COLO668 (cell line): ENCODE data around the gene IQSEC3.

Source experiments
- DNase-seq: peaks from one replicate; lab custom pipeline; 2025; ENCODE audit not compliant: unreplicated experiment; lab: John Stamatoyannopoulos, UW

The IQSEC3 gene

DNA sequence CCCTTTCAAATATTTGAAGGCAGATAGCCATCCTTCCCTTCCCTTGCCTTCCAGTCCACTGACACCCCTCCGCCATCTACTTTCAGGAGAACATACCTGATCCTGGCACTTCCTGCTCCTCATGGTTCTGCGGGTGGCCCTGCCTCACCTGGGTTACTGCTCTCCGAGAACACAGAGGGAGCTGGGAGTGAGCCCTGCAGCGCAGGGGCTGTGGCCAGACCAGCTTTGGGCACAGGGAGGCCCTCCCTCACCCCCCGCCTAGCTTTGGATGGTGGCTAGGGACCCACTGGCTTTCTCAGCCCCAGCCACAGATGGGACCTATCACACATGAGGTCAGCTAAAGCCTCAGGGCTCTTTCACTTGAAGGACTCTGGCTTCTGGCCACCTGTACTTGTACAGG, 12.4 kb downstream of the IQSEC3 start:
- no peak for DNase-seq

DNA sequence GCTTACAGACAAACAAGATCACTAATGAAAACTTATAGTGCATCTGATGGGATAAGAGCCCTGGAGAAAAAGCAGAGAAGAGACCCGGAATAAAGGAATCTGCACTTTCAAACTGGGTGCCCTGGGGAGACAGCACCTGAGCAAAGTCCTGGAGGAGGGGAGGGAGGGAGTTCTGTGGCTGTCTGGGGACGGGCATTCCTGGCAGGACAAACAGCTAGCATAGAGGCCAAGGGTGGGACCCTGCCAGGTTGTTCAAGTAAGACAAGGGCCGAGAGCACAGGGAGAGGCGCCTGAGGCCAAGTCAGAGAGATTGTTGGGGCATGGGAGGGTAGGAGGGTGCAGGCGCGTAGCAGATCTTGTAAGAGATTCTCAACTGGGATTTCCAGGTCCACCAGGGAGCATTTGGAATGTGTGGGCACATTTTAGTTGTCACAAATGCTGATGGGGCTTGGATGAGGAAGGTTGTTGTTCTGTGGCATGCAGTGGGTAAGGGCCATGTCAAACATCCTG, 14.2 kb downstream of the IQSEC3 start:
- no peak for DNase-seq

DNA sequence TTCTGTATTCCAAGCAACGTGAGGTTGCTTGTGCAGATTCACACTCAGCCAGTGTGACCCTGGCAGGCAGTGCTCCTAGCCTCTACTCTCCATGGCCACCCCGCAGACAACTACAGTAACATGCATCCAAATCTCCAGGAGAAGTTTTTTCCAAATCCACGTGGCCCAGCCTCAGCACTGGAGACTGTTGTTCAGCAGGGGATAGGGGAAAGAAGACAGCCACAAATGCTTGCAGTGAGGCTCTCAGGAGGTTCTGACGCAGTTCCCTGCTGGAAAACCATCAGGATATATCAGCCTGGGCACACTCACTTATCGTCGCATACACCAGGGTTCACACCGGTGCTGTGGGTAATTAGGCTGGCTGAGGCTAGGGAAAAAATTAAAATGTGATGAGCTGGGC, 16.2 kb downstream of the IQSEC3 start:
- DNase-seq = no peak

DNA sequence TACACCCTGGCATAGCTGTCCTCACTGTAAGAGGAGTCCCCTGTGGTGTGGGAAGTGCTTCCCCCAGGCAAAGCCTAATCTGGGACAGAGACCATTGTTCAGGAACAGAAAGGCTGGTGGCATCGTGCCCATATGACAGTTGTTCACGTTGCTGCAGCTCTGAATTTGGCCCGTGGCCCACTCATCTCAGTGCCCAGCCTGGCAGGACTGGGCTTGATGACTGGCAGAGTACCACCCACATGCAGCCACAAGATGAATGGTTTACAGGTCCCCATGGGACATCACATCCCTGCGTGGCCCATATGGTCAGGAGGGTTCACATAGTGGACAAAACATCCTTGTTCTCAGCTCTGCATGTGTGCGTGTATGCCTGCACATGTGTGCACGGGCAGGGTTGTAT, 17.5 kb downstream of the IQSEC3 start:
- no peak for DNase-seq

DNA sequence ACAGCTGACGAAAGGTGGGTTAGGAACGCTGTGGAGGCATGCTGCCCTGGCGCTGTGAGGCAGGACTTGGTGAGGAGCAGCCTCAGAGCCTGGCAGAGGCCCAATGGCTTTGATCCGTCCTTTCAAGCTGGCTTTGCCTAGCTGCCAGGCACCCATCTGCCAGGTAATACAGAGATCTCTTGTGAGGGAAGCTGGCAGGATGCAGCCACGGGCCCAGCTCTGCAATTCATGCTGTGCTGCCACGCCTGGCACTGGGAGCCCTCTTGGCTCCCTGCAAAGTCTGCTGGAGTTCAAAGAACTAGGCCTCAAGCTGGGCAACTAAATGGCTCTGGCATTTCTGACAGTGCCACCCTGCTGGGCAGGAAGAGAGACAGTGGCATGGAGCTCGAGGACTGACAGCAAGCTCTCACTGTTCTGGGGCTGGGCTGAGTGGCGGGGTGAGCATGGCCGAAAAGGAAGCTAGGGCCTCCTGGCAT, 18.7 kb downstream of the IQSEC3 start:
- DNase-seq = no peak

DNA sequence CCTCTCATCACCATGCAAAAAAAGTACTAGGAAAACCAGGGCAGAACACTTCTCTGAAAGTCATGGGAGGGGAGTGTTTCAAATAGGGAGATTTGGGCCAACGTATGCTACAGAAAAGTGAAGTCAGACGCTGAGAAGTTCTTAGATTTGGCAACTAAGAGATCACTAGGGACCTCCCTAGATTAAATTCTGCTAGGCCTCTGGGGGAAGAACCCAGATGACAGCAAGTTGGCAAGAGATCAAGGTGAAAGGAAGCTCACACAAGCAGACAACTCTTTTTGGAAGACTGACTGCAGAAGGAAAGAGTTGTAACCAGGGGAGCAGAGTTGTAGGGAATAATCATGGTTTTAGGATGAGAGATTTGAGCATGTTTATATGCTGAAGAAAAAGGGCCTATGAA, 20.7 kb downstream of the IQSEC3 start:
- no peak for DNase-seq

DNA sequence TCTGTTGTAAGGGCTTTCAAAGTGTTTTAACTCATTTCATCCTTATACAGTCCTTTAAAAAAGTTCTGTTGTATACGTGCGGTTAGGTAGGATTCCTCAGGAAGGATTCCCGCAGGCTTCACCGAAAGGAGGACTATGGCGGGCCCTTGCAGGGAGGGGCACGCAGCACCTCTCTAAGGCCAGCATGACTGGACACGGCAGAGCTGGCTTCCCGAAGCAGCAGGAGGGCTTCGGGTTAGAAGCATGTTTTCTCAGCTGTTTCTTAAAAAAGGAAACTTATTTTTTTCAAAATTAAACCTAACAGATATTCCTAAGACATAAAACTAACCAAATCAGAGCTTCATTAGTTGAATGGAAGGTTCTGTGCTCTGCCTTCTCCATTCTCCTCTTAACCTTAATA, 21.3 kb downstream of the IQSEC3 start:
- DNase-seq = no peak

DNA sequence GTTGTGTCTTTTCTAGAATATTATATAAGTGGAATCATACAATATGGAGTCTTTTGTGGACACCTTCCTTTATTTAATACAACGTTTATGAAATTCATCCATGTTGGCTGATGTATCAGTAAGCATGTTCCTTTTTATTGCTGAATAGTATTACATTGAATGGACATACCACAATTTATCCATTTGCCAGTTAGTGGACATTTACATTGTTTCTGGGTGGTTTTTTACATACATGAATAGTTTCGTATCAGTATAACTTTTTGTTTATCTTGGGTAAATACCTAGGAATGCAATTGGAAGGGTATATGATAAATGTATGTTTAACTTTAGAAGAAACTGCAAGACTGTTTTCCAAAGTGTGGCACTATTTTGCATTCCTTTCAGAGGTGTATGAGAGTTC, 23.1 kb downstream of the IQSEC3 start:
- DNase-seq = no peak

DNA sequence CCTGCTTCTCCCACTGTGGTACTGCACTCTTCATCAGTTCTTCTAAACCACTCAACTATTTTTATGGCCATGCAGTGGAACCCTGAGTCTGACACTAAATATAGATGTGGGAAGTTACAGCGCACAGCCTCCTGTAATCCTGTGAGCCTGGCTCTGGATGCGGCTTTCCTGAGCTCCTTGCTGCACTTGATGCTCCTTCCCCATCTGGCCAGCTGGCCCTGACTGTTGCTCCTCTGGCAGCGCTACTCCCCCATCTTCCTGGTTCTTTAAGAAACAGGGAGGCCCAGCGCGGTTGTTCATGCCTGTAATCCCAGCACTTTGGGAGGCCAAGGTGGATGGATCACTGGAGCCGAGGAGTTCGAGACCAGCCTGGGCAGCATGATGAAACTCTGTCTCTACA, 24.6 kb downstream of the IQSEC3 start:
- no peak for DNase-seq

DNA sequence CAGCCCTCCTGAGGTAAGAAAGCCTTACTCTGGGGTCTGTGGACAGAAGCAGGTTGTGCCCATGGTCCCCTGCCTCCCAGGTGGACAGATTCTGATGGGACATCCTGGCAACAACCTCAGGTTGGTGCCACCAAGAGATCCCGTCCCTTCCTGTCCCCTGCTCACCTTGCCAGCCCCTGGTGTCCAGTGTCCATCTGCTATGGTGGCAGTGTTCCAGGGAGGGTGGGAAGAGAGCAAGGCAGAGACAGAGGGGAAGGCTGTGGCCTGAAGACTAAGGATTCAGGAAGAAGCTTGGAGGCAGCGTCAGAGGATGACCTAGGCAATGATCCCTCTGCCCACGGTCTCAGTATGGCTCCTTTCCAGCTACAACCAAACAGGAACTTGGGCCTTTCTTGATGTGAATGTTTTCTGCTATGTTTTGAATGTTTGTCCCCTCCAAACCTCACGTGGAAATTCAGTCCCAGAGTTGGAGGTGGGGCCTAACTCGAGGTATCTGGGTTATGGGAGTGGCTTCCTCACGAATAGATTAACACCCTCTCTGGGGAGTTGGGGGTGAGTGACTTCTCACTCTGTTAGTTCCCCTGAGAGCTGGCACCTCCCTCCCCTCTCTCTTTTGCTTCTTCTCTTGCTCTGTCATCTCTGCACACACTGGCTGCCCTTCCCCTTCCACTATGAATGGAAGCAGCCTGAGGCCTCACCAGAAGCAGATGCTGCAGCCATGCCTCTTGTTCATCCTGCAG, 26.9 kb downstream of the IQSEC3 start:
- DNase-seq = no peak

DNA sequence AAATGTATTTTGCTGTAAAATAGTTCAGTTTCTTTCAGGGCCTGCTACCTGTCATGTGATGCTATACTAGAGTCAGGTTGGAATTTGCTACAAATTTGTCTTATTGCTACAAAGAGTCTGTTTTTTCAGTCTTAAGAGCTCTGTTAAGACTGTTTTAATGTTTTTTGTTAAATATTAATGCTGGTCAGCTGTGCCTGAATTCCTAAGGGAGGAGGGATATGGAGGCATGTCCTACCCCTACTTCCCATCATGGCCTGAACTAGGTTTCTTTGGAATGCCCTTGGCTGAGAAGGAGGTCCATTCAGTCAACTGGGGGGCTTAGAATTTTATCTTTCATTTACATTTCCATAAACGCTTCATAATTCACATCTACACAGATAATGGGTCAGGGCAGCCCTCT, 30.0 kb downstream of the IQSEC3 start:
- DNase-seq = no peak

DNA sequence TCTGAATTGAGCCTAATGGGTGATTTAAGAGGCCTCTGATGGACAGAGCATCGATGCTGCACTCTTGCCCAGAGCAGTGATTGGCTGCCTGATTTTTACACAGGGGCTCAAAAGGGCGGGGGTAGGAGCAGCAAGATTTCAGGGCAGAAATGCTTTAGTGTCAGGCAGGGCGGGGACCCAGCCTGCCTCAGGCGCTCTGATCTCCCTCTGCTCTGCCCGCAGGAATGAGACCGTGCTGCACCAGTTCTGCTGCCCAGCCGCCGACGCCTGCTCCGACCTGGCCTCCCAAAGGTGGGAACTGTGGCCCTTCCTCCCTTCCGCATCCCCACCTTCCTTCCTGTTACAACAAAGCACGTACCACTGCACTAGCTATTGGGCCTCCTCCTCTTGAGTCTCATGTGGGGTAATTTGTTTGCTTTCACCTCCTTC, 32.4 kb downstream of the IQSEC3 start:
- no peak for DNase-seq

DNA sequence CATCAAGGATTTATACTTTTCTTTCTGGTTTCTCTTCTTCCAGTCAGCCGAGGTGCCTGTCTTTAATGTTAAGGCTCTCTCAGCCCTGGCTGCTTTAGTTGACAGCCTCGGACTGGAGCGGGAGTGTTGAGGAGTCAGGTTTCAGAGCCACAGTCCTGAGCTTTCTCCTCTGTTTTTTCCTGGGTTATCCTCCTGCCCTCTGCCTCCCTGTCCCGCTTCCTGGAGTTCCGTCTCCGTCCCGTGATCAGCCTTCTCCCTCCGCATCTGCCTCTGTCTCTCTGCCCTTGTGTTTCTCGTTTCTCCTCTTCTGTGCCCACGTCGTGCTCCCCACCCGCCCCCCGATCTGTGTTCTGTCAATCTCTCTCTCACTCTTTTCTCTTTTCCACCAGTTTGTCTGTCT, 33.0 kb downstream of the IQSEC3 start:
- DNase-seq = no peak

DNA sequence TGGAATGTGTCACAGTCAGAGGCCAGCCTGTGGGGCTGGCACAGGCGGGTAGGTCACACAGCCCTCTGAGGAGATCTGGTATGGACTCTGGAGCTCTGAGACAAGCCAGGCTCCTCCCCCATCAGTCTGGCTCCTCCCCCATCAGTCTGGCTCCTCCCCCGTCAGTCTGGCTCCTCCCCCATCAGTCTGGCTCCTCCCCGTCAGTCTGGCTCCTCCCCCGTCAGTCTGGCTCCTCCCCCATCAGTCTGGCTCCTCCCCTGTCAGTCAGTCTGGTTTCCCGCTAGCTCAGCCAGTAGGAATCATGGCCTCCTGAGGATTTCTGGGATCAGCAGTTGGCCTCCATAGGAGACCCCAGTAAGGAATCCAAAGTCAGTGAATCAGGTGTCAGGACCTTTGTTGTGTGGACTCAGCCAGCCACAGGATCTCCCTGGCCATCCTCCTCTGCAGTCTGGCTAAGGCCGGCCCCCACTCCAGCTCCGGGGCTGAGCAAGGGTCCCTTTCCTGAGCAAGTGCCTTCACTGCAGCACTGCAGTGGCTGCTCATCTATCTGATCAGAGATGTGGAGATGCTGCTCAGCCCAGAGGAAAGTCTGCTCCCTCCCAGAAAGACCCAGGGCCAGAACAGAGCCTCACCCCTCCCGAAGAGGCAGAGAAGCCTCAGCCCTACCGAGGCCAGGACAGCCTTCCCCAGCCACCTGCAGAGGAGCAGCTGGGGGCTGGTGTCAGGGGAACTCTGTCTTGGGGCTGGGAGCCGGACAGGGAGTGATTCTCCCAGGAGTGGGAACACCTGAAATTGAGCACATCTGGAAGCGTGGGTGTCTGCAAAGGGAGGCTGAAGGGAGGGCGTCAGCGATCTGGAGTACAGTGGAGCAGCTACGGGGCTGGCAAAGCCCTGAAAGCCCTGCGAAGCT, 35.7 kb downstream of the IQSEC3 start:
- no peak for DNase-seq

DNA sequence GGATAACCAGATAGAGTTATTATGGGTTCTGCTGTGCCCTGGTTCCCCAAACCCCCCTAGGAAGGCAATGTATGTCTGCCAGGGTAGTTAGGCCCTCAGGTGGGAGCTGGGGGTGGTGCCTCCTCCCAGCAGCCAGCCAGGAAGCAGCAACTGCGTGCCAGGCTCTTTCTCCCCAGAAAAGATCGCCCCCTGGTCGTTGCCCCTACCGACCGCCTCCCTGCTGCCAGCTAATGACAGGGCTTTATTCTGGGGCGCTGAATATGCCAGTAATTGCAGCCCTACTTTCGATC, 36.3 kb downstream of the IQSEC3 start:
- no peak for DNase-seq

DNA sequence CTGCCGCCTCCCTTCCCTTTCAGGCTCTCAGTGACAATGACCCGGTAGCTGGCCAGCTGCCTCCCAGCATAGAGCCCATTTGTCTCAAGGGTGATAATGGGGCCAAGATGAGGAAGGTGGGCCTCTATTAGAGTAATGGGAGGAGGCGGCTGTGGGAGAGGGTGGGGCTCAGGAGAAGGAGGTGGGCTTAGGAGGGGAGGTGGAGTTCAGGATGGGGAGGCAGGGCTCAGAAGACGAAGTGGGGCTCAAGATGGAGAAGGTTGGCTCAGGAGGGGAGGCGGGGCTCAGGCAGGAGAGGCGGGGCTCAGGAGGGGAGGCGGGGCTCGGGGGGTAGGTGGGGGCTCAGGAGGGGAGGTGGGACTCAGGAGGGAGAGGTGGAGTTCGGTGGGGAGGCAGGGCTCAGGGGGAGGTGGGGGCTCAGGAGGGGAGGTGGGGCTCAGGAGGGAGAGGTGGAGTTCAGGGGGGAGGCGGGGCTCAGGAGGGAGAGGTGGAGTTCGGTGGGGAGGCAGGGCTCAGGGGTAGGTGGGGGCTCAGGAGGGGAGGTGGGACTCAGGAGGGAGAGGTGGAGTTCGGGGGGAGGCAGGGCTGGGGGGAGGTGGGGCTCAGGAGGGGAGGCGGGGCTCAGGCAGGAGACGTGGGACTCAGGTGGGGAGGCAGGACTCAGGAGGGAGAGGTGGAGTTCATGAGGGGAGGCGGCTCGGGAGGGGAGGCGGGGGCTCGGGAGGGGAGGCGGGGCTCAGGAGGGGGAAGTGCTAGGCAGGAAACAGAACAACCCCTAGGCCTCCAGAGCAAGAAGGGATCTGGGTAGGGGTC, 36.8 kb downstream of the IQSEC3 start:
- no peak for DNase-seq

DNA sequence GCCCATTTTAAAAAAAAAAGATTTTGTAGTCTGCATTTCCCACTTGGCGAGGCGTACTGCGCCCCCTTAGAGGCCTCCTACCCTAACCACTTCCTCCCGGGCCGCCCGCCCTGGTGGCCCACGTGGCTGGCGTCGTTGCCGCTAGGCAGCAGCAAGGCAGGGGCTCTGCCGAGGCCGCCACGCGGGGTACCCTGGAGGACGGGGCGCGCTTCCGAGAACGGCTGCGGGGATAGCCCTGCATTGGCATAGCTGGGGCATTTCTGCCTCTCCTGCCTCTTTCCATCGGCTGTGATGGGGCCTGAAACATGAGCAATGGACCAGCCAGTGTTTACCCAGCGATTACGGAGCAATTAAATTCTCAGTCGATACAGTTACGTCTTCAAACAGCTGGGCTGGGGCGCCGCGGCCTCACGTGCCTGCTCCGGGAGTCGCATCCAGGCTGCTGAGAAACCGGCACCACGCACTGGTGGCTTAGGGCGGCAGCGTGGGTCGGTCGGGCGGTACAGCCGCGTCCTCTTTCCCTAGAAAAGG, 38.0 kb downstream of the IQSEC3 start:
- DNase-seq = peak; percentile 92

DNA sequence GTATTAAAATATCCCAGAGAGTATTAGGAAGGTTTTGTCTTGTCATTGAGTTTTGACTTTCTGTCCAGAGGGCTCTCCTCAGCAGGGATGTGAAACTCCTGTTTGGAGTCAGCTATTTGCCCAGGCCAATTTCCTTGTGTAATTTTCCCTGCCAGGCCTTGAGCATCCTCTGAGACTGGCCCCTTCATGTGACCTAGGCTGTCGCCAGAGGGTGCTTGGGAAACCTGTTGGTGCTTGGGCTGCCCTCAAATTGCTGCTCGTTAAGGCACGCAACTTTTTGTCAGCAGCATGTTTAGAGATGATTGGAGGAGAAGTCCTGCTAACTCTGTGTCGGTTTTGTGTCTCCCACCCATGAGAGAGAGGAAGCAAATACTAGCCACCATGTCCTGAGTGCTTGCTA, 39.1 kb downstream of the IQSEC3 start:
- no peak for DNase-seq

DNA sequence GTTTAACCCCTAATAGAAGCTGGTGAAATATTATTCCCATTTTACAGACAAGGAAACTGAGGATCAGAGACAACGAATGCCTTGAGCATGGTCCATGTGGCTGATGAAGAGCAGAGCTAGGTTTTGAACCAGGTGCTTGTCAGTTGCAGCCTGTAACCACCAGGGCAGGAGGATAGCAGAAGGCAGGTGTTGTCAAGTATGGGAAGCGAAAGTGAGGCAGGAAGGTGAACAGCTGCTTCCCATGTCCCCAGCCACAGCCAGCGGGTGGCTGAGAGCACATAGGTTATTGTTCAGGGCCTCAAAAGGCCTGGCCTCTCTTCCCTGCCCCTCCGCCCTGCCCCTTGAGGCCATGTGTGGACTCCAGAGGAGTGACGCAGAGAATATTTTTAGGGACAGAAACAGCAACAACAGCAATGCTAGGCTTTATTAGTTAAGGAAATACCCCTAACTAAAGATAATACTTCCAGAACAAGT, 39.6 kb downstream of the IQSEC3 start:
- peak; percentile 82 for DNase-seq

DNA sequence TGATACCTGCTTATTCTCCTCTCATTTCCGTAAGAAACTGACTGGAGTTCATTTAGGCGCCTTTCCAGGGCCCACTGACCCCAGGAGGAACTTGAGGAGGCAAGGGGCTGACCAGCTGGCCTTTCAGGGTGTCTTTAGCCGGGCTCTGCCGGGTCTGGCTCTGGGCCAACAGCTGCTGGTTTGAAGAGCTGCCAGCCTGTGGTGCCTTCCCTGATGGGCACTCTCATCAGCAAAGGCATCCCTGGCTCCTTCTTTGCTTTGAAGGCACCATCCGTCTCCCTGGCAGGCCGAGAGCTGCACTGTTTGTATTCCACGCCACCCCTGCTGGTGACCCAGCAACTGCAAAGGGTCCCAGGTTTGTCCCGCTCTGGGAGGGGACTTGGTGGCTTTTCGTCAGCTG, 42.0 kb downstream of the IQSEC3 start:
- DNase-seq = peak; percentile 60

DNA sequence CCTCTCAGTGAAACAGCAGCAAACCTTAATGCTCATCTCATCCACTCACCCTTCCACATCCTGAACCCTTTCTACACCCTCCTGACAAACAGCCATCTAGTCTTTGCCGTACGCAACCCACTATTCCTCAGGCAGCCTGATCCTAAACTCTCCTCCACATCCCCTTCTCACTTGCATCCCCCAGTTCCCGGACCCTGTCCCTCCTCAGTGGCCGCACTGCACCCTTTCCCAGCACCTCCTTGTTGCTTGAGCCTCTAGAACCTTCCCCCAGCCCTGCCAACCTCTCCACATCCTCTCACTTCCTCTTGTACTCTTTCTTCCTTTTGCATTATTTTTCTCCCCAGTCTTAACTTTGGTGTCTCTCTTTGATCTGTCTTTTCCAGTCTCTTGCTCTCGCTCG, 42.9 kb downstream of the IQSEC3 start:
- no peak for DNase-seq
